Trophoblast cell (in vitro differentiated cells and primary cell): ENCODE measurements around the gene AKIP1. TPM values are rescaled to one million over a fixed set of nuclear protein-coding genes. Genes with fewer than 3 reads are reported as not detected.
A peak's percentile ranks its signal among the peaks of the same experiment; 100 is the strongest.

Experiments
- DNase-seq, 2 donors: peaks; one replicate each; pipeline ENCODE4 v3.0.0-alpha.2; 2016
- H2AFZ ChIP-seq: 2 replicates; pipeline ENCODE4 v1.6.1; 2013; ENCODE audit warnings: low read length, moderate library complexity, mild to moderate bottlenecking; ENCODE audit not compliant: insufficient read depth, poor library complexity
- H2AK5ac ChIP-seq: 2 replicates; pipeline ENCODE4 v1.6.1; 2013; ENCODE audit warnings: mild to moderate bottlenecking, low read length
- H2BK120ac ChIP-seq: 2 replicates; pipeline ENCODE4 v1.6.1; 2013; ENCODE audit warnings: low read length, mild to moderate bottlenecking, moderate library complexity; ENCODE audit not compliant: insufficient read depth, poor library complexity
- H2BK12ac ChIP-seq: 2 replicates; pipeline ENCODE4 v1.6.1; 2013; ENCODE audit warnings: mild to moderate bottlenecking, low read length, moderate library complexity
- H2BK5ac ChIP-seq: 2 replicates; pipeline ENCODE4 v1.6.1; 2013; ENCODE audit warnings: low read length, low read depth, moderate library complexity, mild to moderate bottlenecking; ENCODE audit not compliant: poor library complexity
- H3K14ac ChIP-seq: 2 replicates; pipeline ENCODE4 v1.6.1; 2013; ENCODE audit warnings: mild to moderate bottlenecking, low read length
- H3K18ac ChIP-seq: 2 replicates; pipeline ENCODE4 v1.6.1; 2013; ENCODE audit warnings: mild to moderate bottlenecking, low read length
- H3K23ac ChIP-seq: 2 replicates; pipeline ENCODE4 v1.6.1; 2013; ENCODE audit warnings: low read length
- H3K27ac ChIP-seq: 2 replicates; pipeline ENCODE4 v1.5.1; 2013; ENCODE audit warnings: low read depth, mild to moderate bottlenecking, inconsistent platforms, low read length, moderate library complexity
- H3K27me3 ChIP-seq: 2 replicates; pipeline ENCODE4 v1.6.1; 2013; ENCODE audit warnings: inconsistent platforms, mild to moderate bottlenecking, low read length, moderate library complexity; ENCODE audit not compliant: insufficient read depth
- H3K36me3 ChIP-seq, 2 experiments: 1 replicate in 1 of 2; 2 replicates in 1 of 2; pipeline ENCODE4 v1.6.1; 2013; ENCODE audit warnings: low read length in 2 of 2, mild to moderate bottlenecking in 2 of 2, moderate library complexity in 1 of 2; ENCODE audit not compliant: insufficient read depth in 2 of 2, control insufficient read depth in 1 of 2
- H3K4ac ChIP-seq: 2 replicates; pipeline ENCODE4 v1.6.1; 2013; ENCODE audit warnings: low read depth, mild to moderate bottlenecking, low read length, moderate library complexity
- H3K4me1 ChIP-seq, 2 experiments: 1 replicate in 1 of 2; 2 replicates in 1 of 2; pipeline ENCODE4 v1.6.1; 2013; ENCODE audit warnings: low read length in 2 of 2, mild to moderate bottlenecking in 2 of 2, moderate library complexity in 1 of 2; ENCODE audit not compliant: insufficient read depth in 2 of 2, control insufficient read depth in 1 of 2
- H3K4me2 ChIP-seq: 2 replicates; pipeline ENCODE4 v1.6.1; 2013; ENCODE audit warnings: inconsistent platforms, mild to moderate bottlenecking, low read length, moderate library complexity
- H3K4me3 ChIP-seq: 2 replicates; pipeline ENCODE4 v1.5.1; 2013; ENCODE audit warnings: mild to moderate bottlenecking, low read depth, low read length, inconsistent platforms
- H3K79me1 ChIP-seq: one replicate; pipeline ENCODE4 v1.6.1; 2013; ENCODE audit warnings: low read length
- H3K79me2 ChIP-seq: 2 replicates; pipeline ENCODE4 v1.6.1; 2013; ENCODE audit warnings: low read length, mild to moderate bottlenecking; ENCODE audit not compliant: control insufficient read depth, insufficient read depth, poor library complexity
- H3K9ac ChIP-seq: 2 replicates; pipeline ENCODE4 v1.6.1; 2013; ENCODE audit warnings: mild to moderate bottlenecking, low read length
- H3K9me3 ChIP-seq: 2 replicates; pipeline ENCODE4 v1.6.1; 2013; ENCODE audit warnings: low read depth, mild to moderate bottlenecking, control low read depth, inconsistent platforms, low read length; ENCODE audit not compliant: insufficient read depth
- H4K12ac ChIP-seq: 2 replicates; pipeline ENCODE4 v1.6.1; 2013; ENCODE audit warnings: low read depth, mild to moderate bottlenecking, low read length, moderate library complexity
- H4K8ac ChIP-seq: 2 replicates; pipeline ENCODE4 v1.6.1; 2013; ENCODE audit warnings: low read depth, mild to moderate bottlenecking, low read length, moderate library complexity
- H4K91ac ChIP-seq: one replicate; pipeline ENCODE4 v1.6.1; 2013; ENCODE audit warnings: low read depth, mild to moderate bottlenecking, low read length, moderate library complexity
- WGBS: extraction: QIAGEN DNeasy Blood & Tissue Kit; methylation state at CpG from one replicate; pipeline ENCODE4 v1.1.7; 2013; ENCODE audit warnings: missing lambda C conversion rate; ENCODE audit not compliant: insufficient read length, insufficient coverage; ENCODE audit errors: extremely low coverage; 5-methylcytosine and 5-hydroxymethylcytosine counted together
- polyA plus RNA-seq: library from polyadenylated mRNA; stranded (reverse); fragments of 200-250 nt; gene quantifications from 2 replicates; pipeline ENCODE4 v1.2.3, GENCODE V29; 2013

Gene AKIP1
- polyA plus RNA-seq, result 11.8 and 12.2 TPM in 2 replicates

GRCh38 chr11:8911029-8911823, at the start of gene AKIP1:
TSS of gene AKIP1 (plus strand) at chr11:8911189. CDS start at chr11:8911450, 261 bp downstream.
- peak within 1 kb of the TSS; percentile 58 for H2AK5ac ChIP-seq
- peak within 1 kb of the TSS; percentile 86 for H2AFZ ChIP-seq
- peak within 1 kb of the TSS; percentile 49 for H2BK5ac ChIP-seq
- DNase-seq, result peak; percentile 88 to 95
- peak within 1 kb of the TSS; percentile 99 for H4K12ac ChIP-seq
- H2BK120ac ChIP-seq, result peak within 1 kb of the TSS; percentile 81
- H2BK12ac ChIP-seq, result peak within 1 kb of the TSS; percentile 68
- H3K18ac ChIP-seq, result peak within 1 kb of the TSS; percentile 99
- H3K27me3 ChIP-seq, result no peaks in the 10 kb centered on the region
- peak within 1 kb of the TSS; percentile 81 for H3K4me3 ChIP-seq
- H3K27ac ChIP-seq, result peak within 1 kb of the TSS; percentile 80
- peaks cover 2% of the 10 kb centered on the region in 2 experiments for H3K36me3 ChIP-seq
- peak within 1 kb of the TSS; percentile 80 for H3K4ac ChIP-seq
- peak within 1 kb of the TSS; percentile 92 for H4K8ac ChIP-seq
- peak within 1 kb of the TSS; percentile 89 for H3K4me2 ChIP-seq
- H3K9ac ChIP-seq, result peak within 1 kb of the TSS; percentile 90
- peaks cover 4% of the 10 kb centered on the region for H3K79me2 ChIP-seq
- H3K79me1 ChIP-seq, result peaks cover 6% of the 10 kb centered on the region
- H3K9me3 ChIP-seq, result no peaks in the 10 kb centered on the region
- H4K91ac ChIP-seq, result peak within 1 kb of the TSS; percentile 71
- no peak within 1 kb of the TSS for H3K23ac ChIP-seq
- WGBS, result no CpG with 5 or more reads among the region's 68 CpGs
- H3K4me1 ChIP-seq, result peaks cover 0 to 10% of the 10 kb centered on the region in 2 experiments
- peak within 1 kb of the TSS; percentile 95 for H3K14ac ChIP-seq

- Histone ChIP-seq H4K91ac (no peak overlapping the region), H3K79me2 (peaks cover 1% of the 10 kb centered on the region), H2AFZ (no peak overlapping the region), H3K9ac (no peak overlapping the region), H2BK120ac (no peak overlapping the region), H4K8ac (no peak overlapping the region), H3K36me3 (no peaks in the 10 kb centered on the region), H3K9me3 (no peaks in the 10 kb centered on the region), H4K12ac (no peak overlapping the region), H2AK5ac (no peak overlapping the region), H3K4ac (no peak overlapping the region), H3K27me3 (no peaks in the 10 kb centered on the region), H2BK12ac (no peak overlapping the region), H2BK5ac (no peak overlapping the region), H3K4me2 (no peak overlapping the region), H3K23ac (no peak overlapping the region), H3K4me3 (no peak overlapping the region), H3K27ac (no peak overlapping the region), H3K79me1 (no peaks in the 10 kb centered on the region), H3K14ac (no peak overlapping the region), H3K4me1 (peaks cover 4 to 15% of the 10 kb centered on the region in 2 experiments), H3K18ac (no peak overlapping the region)
- no peak for DNase-seq
- WGBS, result no CpG with 5 or more reads among the region's 1 CpG
Measured at GRCh38 chr11:8863838-8864237, 47.2 kb upstream of the AKIP1 start.

- Histone ChIP-seq H3K9ac (no peak overlapping the region), H2AK5ac (no peak overlapping the region), H4K8ac (no peak overlapping the region), H3K4me3 (no peak overlapping the region), H3K27me3 (no peaks in the 10 kb centered on the region), H3K4ac (no peak overlapping the region), H3K27ac (no peak overlapping the region), H3K36me3 (no peaks in the 10 kb centered on the region), H3K9me3 (no peaks in the 10 kb centered on the region), H4K91ac (no peak overlapping the region), H2AFZ (no peak overlapping the region), H2BK120ac (no peak overlapping the region), H3K23ac (no peak overlapping the region), H2BK12ac (no peak overlapping the region), H3K18ac (no peak overlapping the region), H3K79me2 (peaks cover 1% of the 10 kb centered on the region), H3K4me2 (no peak overlapping the region), H3K4me1 (peaks cover 5 to 12% of the 10 kb centered on the region in 2 experiments), H2BK5ac (no peak overlapping the region), H3K79me1 (no peaks in the 10 kb centered on the region), H4K12ac (no peak overlapping the region), H3K14ac (no peak overlapping the region)
- DNase-seq, result no peak
Measured at GRCh38 chr11:8865304-8865703, 45.7 kb upstream of the AKIP1 start.

GRCh38 chr11:8867035-8867434, 44.0 kb upstream of the AKIP1 start:
- no peak overlapping the region for H3K9ac ChIP-seq
- no peak overlapping the region for H3K4me3 ChIP-seq
- no peak overlapping the region for H3K18ac ChIP-seq
- no peak overlapping the region for H2BK120ac ChIP-seq
- no peaks in the 10 kb centered on the region for H3K27me3 ChIP-seq
- no peak overlapping the region for H2BK5ac ChIP-seq
- no peak overlapping the region for H4K12ac ChIP-seq
- WGBS, result no CpG with 5 or more reads among the region's 6 CpGs
- H3K4me2 ChIP-seq, result no peak overlapping the region
- H3K27ac ChIP-seq, result no peak overlapping the region
- peaks cover 7% of the 10 kb centered on the region for H3K79me1 ChIP-seq
- peak; percentile 57 to 71 for DNase-seq
- H3K4me1 ChIP-seq, result peaks cover 5 to 12% of the 10 kb centered on the region in 2 experiments
- H2BK12ac ChIP-seq, result no peak overlapping the region
- no peak overlapping the region for H2AK5ac ChIP-seq
- peaks cover 7% of the 10 kb centered on the region for H3K79me2 ChIP-seq
- no peaks in the 10 kb centered on the region for H3K9me3 ChIP-seq
- no peak overlapping the region for H3K4ac ChIP-seq
- no peak overlapping the region for H4K91ac ChIP-seq
- no peak overlapping the region for H3K23ac ChIP-seq
- H3K36me3 ChIP-seq, result no peaks in the 10 kb centered on the region
- H4K8ac ChIP-seq, result no peak overlapping the region
- H2AFZ ChIP-seq, result no peak overlapping the region
- H3K14ac ChIP-seq, result no peak overlapping the region
